Endothelial cell of umbilical vein (primary cell): ENCODE results near the gene ANKRD33B. TPM values are rescaled to one million over a fixed set of nuclear protein-coding genes. Genes with fewer than 3 reads are reported as not detected.

Source experiments
- BruUV-seq: library from RNA; stranded (reverse); fragments of 400-500 nt; replicated peaks from 2 replicates; lab custom pipeline; 2021; lab: Mats Ljungman, UMichigan
- CTCF ChIA-PET: fragments of 300-600, 350-600 bp; sonication (Branson Sonifier 250); formaldehyde crosslinking; loops from one replicate; lab custom pipeline; 2021; ENCODE audit warnings: antibody characterized with exemption, inconsistent platforms; lab: Charles Lee
- POLR2A ChIA-PET: fragments of 300-600, 350-600 bp; sonication (Branson Sonifier 250); formaldehyde crosslinking; loops from one replicate; lab custom pipeline; 2021; ENCODE audit warnings: antibody characterized with exemption, inconsistent platforms; lab: Charles Lee
- DNase-seq: peaks from one replicate; pipeline ENCODE4 v3.0.0-alpha.2; 2011; ENCODE audit warnings: low read depth, low spot score
- FAIRE-seq: peaks from 2 replicates; lab custom pipeline; 2011; peaks lifted over from hg19 to GRCh38; lab: Jason Lieb, UNC
- H2AFZ ChIP-seq: 2 replicates; pipeline ENCODE4 v1.6.0; 2012; ENCODE audit warnings: low read depth, low read length, control low read depth, inconsistent platforms
- H3K27ac ChIP-seq: 2 replicates; pipeline ENCODE4 v1.5.1; 2011; ENCODE audit warnings: low read depth, mild to moderate bottlenecking, control low read depth, low read length, moderate library complexity; ENCODE audit not compliant: insufficient read depth
- H3K27me3 ChIP-seq, 2 experiments: 2 replicates each; pipeline versions ENCODE4 v1.6.0 to v1.6.1; 2011; ENCODE audit warnings: low read length in 2 of 2, mixed read lengths in 1 of 2; ENCODE audit not compliant: control insufficient read depth in 2 of 2, insufficient read depth in 2 of 2
- H3K36me3 ChIP-seq, 2 experiments: 2 replicates in 1 of 2; 3 replicates in 1 of 2; pipeline ENCODE4 v1.5.1; 2011; ENCODE audit warnings: low read length in 2 of 2, mild to moderate bottlenecking in 1 of 2, moderate library complexity in 1 of 2; ENCODE audit not compliant: control insufficient read depth in 2 of 2, insufficient read depth in 2 of 2; ENCODE audit errors: extremely low read depth in 1 of 2
- H3K4me1 ChIP-seq: 3 replicates; pipeline ENCODE4 v1.5.1; 2011; ENCODE audit warnings: mild to moderate bottlenecking, low read length; ENCODE audit not compliant: control insufficient read depth, insufficient read depth; ENCODE audit errors: extremely low read depth
- H3K4me2 ChIP-seq: 2 replicates; pipeline ENCODE4 v1.6.1; 2011; ENCODE audit warnings: low read length, control low read depth, mixed read lengths; ENCODE audit not compliant: insufficient read depth
- H3K4me3 ChIP-seq, 3 experiments: fragments of 200-600 bp in 1 of 3; sonication (generic), shearing (Covaris generic) in 1 of 3; replicated peaks in 1 of 3; 2 replicates each; pipeline ENCODE4 v1.5.1; 2011 to 2016; ENCODE audit warnings: control low read depth in 3 of 3, low read length in 3 of 3, mild to moderate bottlenecking in 2 of 3, inconsistent platforms in 1 of 3, low read depth in 1 of 3, moderate library complexity in 1 of 3; ENCODE audit not compliant: insufficient read depth in 1 of 3
- H3K79me2 ChIP-seq: 2 replicates; pipeline ENCODE4 v1.6.0; 2012; ENCODE audit warnings: low read length, inconsistent platforms; ENCODE audit not compliant: control insufficient read depth, insufficient read depth
- H3K9ac ChIP-seq: replicated peaks from 2 replicates; pipeline ENCODE3; 2011; ENCODE audit warnings: low read length, control low read depth; ENCODE audit not compliant: insufficient read depth; ENCODE audit errors: extremely low read depth
- H3K9me1 ChIP-seq: replicated peaks from 3 replicates; pipeline ENCODE4 v1.6.0; 2011; ENCODE audit warnings: mild to moderate bottlenecking, low read length; ENCODE audit not compliant: control insufficient read depth, insufficient read depth; ENCODE audit errors: extremely low read depth
- H3K9me3 ChIP-seq: replicated peaks from 2 replicates; pipeline ENCODE4 v1.5.1; 2012; ENCODE audit warnings: low read length, inconsistent platforms; ENCODE audit not compliant: control insufficient read depth, insufficient read depth
- H4K20me1 ChIP-seq: replicated peaks from 2 replicates; pipeline ENCODE3; 2011; ENCODE audit warnings: mild to moderate bottlenecking, low read length; ENCODE audit not compliant: control insufficient read depth, insufficient read depth; ENCODE audit errors: extremely low read depth
- CTCF ChIP-seq, 2 donors: IDR thresholded peaks; 1 replicate in 1 of 2; 2 replicates in 1 of 2; pipeline ENCODE4 v1.5.1; 2011; ENCODE audit warnings: low read length in 2 of 2, mild to moderate bottlenecking in 2 of 2, moderate library complexity in 2 of 2, control low read depth in 1 of 2, inconsistent platforms in 1 of 2, low read depth in 1 of 2; ENCODE audit not compliant: insufficient read depth in 1 of 2; ENCODE audit errors: extremely low read depth in 1 of 2
- EZH2 ChIP-seq: IDR thresholded peaks from 2 replicates; pipeline ENCODE4 v1.6.1; 2012; ENCODE audit warnings: borderline replicate concordance, low read depth, mild to moderate bottlenecking, moderate library complexity, low read length, inconsistent platforms; ENCODE audit not compliant: severe bottlenecking
- FOS ChIP-seq: IDR thresholded peaks from 2 replicates; pipeline ENCODE4 v1.6.1; 2011; ENCODE audit warnings: mild to moderate bottlenecking, low read length, moderate library complexity, borderline replicate concordance; ENCODE audit not compliant: insufficient read depth
- GATA2 ChIP-seq: IDR thresholded peaks from 2 replicates; pipeline ENCODE4 v1.7.0; 2011; ENCODE audit warnings: low read depth, mild to moderate bottlenecking, moderate library complexity, mixed read lengths, low read length; ENCODE audit not compliant: insufficient read length, insufficient read depth
- JUN ChIP-seq: IDR thresholded peaks from 2 replicates; pipeline ENCODE4 v1.6.1; 2011; ENCODE audit warnings: borderline replicate concordance, low read depth; ENCODE audit not compliant: insufficient read length, insufficient read depth
- MYC ChIP-seq: IDR thresholded peaks from one replicate; pipeline ENCODE4 v1.6.1; 2011; ENCODE audit warnings: mild to moderate bottlenecking, low read depth, low read length
- POLR2A ChIP-seq: IDR thresholded peaks from 2 replicates; pipeline ENCODE4 v1.6.1; 2012; ENCODE audit warnings: low read depth, mild to moderate bottlenecking, control low read depth, low read length
- POLR2AphosphoS5 ChIP-seq: IDR thresholded peaks from 2 replicates; pipeline ENCODE4 v1.6.1; 2012; ENCODE audit warnings: low read depth, mild to moderate bottlenecking, control low read depth, low read length, moderate library complexity; ENCODE audit not compliant: insufficient read depth
- dilution Hi-C: fragments of 300-500 bp; cut with MboI; formaldehyde crosslinking; loops from one replicate; pipeline ENCODE4 v1.15.0; 2019; ENCODE audit warnings: low sequenced_read_pairs; ENCODE audit not compliant: extremely low pct_ligation_motif_present
- intact Hi-C: fragments of 100-400 bp; cut with micrococcal nuclease; formaldehyde crosslinking; loops from one replicate; pipeline ENCODE4 v1.10.0; 2022
- polyA plus RNA-seq, 4 experiments: library from polyadenylated mRNA; depleted of rRNA in 3 of 4; stranded (reverse) in 3 of 4; unstranded in 1 of 4; fragments of >200 nt; gene quantifications; 2 replicates each; pipeline versions ENCODE4 v1.2.1 to v1.2.3, GENCODE V29; 2011 to 2012; ENCODE audit warnings: missing spikeins in 1 of 4
- total RNA-seq: library from RNA; stranded (reverse); gene quantifications from 2 replicates; pipeline ENCODE4 v1.2.3, GENCODE V29; 2021
- TF ChIP-seq, protein P1 (sequence below): IDR thresholded peaks from 2 replicates; pipeline ENCODE4 v1.6.1; 2011; ENCODE audit not compliant: insufficient read depth, insufficient read length

ANKRD33B gene
- total and polyA plus RNA-seq, 2 donors (not counting 3 experiments of a cell fraction or from before 2014, with no cell fraction given): 2.4 to 5.4 TPM

GRCh38 chr5:10610058-10610457, 46.2 kb downstream of the ANKRD33B start:
- Histone ChIP-seq H3K27ac (no peak overlapping the region), H3K79me2 (no peaks in the 10 kb centered on the region), H3K36me3 (no peaks in the 10 kb centered on the region), H3K4me2 (no peak overlapping the region), H3K9ac (no peak overlapping the region), H2AFZ (no peak overlapping the region), H3K9me1 (no peaks in the 10 kb centered on the region), H3K27me3 (no peaks in the 10 kb centered on the region), H3K4me1 (no peaks in the 10 kb centered on the region), H3K4me3 (no peak overlapping the region), H3K9me3 (no peaks in the 10 kb centered on the region), H4K20me1 (no peaks in the 10 kb centered on the region)
- no peak for FAIRE-seq
- dilution Hi-C loops: no loop called here
- CTCF ChIA-PET: interaction anchor here (1.4 kb wide), 1 partner anchor 10 kb away, joined by 3 read pairs; no protein-coding TSS in a partner anchor
- DNase-seq: no peak
- intact Hi-C loops: no loop called here
- POLR2A ChIA-PET: no interaction called here
- TF ChIP-seq POLR2AphosphoS5 (no peak), CTCF (IDR thresholded peaks at IDR 0.05; ENCODE audit: extremely low read depth in 1 of 2, insufficient read depth in 1 of 2, low read depth in 1 of 2, low read length in 2 of 2) (no peak), POLR2A (no peak), FOS (no peak), MYC (no peak), JUN (no peak), EZH2 (no peak), GATA2 (no peak)
- TF ChIP-seq, protein P1, sequence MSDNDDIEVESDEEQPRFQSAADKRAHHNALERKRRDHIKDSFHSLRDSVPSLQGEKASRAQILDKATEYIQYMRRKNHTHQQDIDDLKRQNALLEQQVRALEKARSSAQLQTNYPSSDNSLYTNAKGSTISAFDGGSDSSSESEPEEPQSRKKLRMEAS: no peak
- BruUV-seq: no TSS peak
